SK-N-SH treated with all-trans-retinoic acid at 6 μM for 48 hours (cell line): ENCODE results near the gene DYNC2I2.

Source experiments
- ATAC-seq: fragments of 200-7000 bp; cut with Tn5 transposase; 3 replicates; pipeline ENCODE4 v1.9.1; 2020; ENCODE audit warnings: mild to moderate bottlenecking, moderate library complexity
- ARNTL ChIP-seq: fragments of 450-650 bp; formaldehyde crosslinking; IDR thresholded peaks from 2 replicates; pipeline ENCODE4 v1.5.0; 2020; ENCODE audit warnings: low read depth, mild to moderate bottlenecking, moderate library complexity, borderline replicate concordance
- BACH2 ChIP-seq: fragments of 250-450 bp; sonication (Bioruptor Pico); IDR thresholded peaks from 2 replicates; pipeline ENCODE4 v1.9.0; 2021; ENCODE audit warnings: mild to moderate bottlenecking, borderline replicate concordance
- ESRRG ChIP-seq: fragments of 250-450 bp; sonication (Bioruptor Pico); IDR thresholded peaks from 2 replicates; pipeline ENCODE4 v1.6.1; 2021; ENCODE audit warnings: mild to moderate bottlenecking
- GLIS3 ChIP-seq: fragments of 250-450 bp; sonication (Bioruptor Pico); IDR thresholded peaks from 2 replicates; pipeline ENCODE4 v1.5.0; 2020; ENCODE audit warnings: mild to moderate bottlenecking, moderate library complexity
- ISL1 ChIP-seq: fragments of 250-450 bp; sonication (Bioruptor Pico); IDR thresholded peaks from 2 replicates; pipeline ENCODE4 v2.1.2; 2022; ENCODE audit warnings: mild to moderate bottlenecking, moderate library complexity
- POU6F1 ChIP-seq: fragments of 250-450 bp; sonication (Bioruptor Pico); IDR thresholded peaks from 2 replicates; pipeline ENCODE4 v1.8.0; 2021; ENCODE audit warnings: low read depth, mild to moderate bottlenecking, moderate library complexity, borderline replicate concordance
- PPARA ChIP-seq: fragments of 250-450 bp; sonication (Bioruptor Pico); IDR thresholded peaks from 2 replicates; pipeline ENCODE4 v1.5.0; 2020; ENCODE audit warnings: mild to moderate bottlenecking, borderline replicate concordance
- RARB ChIP-seq: fragments of 250-450 bp; sonication (Bioruptor Pico); IDR thresholded peaks from 2 replicates; pipeline ENCODE4 v1.8.0; 2021; ENCODE audit warnings: mild to moderate bottlenecking, moderate library complexity
- TCF4 ChIP-seq: fragments of 250-450 bp; sonication (Bioruptor Pico); IDR thresholded peaks from 2 replicates; pipeline ENCODE4 v1.8.0; 2021; ENCODE audit warnings: mild to moderate bottlenecking, moderate library complexity, borderline replicate concordance
- TOX ChIP-seq: fragments of 250-450 bp; sonication (Bioruptor Pico); IDR thresholded peaks from 2 replicates; pipeline ENCODE4 v1.8.0; 2021; ENCODE audit warnings: mild to moderate bottlenecking, moderate library complexity, borderline replicate concordance
- ZC3H10 ChIP-seq: fragments of 250-450 bp; sonication (Bioruptor Pico); IDR thresholded peaks from 2 replicates; pipeline ENCODE4 v1.5.1; 2021; ENCODE audit warnings: mild to moderate bottlenecking, moderate library complexity
- ZFP3 ChIP-seq: fragments of 250-450 bp; sonication (Bioruptor Pico); IDR thresholded peaks from 2 replicates; pipeline ENCODE4 v1.5.0; 2020; ENCODE audit warnings: mild to moderate bottlenecking, moderate library complexity
- ZFP30 ChIP-seq: fragments of 450-650 bp; formaldehyde crosslinking; IDR thresholded peaks from 2 replicates; pipeline ENCODE4 v1.5.0; 2022; ENCODE audit warnings: mild to moderate bottlenecking, moderate library complexity
- ZNF565 ChIP-seq: fragments of 450-650 bp; formaldehyde crosslinking; conservative IDR thresholded peaks from 2 replicates; pipeline ENCODE4 v1.5.0; 2020; ENCODE audit warnings: low read depth, mild to moderate bottlenecking, moderate library complexity
- ZNF70 ChIP-seq: fragments of 450-650 bp; formaldehyde crosslinking; IDR thresholded peaks from 2 replicates; pipeline ENCODE4 v1.5.0; 2020; ENCODE audit warnings: mild to moderate bottlenecking, moderate library complexity
- TF ChIP-seq, protein P1 (sequence below): fragments of 250-450 bp; sonication (Bioruptor Pico); IDR thresholded peaks from 2 replicates; pipeline ENCODE4 v1.8.0; 2020; ENCODE audit warnings: mild to moderate bottlenecking, moderate library complexity, borderline replicate concordance
- TF ChIP-seq, protein P2 (sequence below): fragments of 250-450 bp; sonication (Bioruptor Pico); IDR thresholded peaks from 2 replicates; pipeline ENCODE4 v1.5.0; 2020; ENCODE audit warnings: mild to moderate bottlenecking, moderate library complexity

Gene DYNC2I2

DNA sequence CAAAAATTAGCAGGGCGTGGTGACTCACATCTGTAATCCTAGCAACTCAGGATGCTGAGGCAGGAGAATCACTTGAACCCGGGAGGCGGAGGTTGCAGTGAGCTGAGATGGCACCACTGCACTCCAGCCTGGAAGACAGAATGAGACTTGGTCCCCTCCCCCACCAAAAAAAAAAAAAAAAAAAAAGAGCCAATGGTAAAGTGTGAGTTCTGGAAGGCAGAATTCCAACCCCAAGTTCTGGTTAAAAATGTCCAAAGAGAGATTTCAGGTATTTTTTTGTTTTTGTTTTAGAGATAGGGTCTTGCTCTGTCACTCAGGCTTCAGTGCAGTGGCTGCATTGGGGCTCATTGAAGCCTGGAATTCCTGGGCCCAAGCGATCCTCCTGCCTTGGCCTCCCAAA lies 30.8 kb upstream of the DYNC2I2 start:
- no peak for ATAC-seq
- TF ChIP-seq RARB, result no peak
- no peak for TF ChIP-seq TOX (CRISPR knock-in tag)
- TF ChIP-seq, protein P1, sequence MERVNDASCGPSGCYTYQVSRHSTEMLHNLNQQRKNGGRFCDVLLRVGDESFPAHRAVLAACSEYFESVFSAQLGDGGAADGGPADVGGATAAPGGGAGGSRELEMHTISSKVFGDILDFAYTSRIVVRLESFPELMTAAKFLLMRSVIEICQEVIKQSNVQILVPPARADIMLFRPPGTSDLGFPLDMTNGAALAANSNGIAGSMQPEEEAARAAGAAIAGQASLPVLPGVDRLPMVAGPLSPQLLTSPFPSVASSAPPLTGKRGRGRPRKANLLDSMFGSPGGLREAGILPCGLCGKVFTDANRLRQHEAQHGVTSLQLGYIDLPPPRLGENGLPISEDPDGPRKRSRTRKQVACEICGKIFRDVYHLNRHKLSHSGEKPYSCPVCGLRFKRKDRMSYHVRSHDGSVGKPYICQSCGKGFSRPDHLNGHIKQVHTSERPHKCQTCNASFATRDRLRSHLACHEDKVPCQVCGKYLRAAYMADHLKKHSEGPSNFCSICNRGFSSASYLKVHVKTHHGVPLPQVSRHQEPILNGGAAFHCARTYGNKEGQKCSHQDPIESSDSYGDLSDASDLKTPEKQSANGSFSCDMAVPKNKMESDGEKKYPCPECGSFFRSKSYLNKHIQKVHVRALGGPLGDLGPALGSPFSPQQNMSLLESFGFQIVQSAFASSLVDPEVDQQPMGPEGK (CRISPR knock-in tag), result no peak
- no peak for TF ChIP-seq GLIS3 (CRISPR knock-in tag)
- no peak for TF ChIP-seq POU6F1 (CRISPR knock-in tag)
- TF ChIP-seq ISL1, result no peak
- no peak for TF ChIP-seq ZNF70 (CRISPR knock-in tag)
- no peak for TF ChIP-seq ARNTL (CRISPR knock-in tag)
- no peak for TF ChIP-seq ZNF565
- TF ChIP-seq PPARA (CRISPR knock-in tag), result no peak
- no peak for TF ChIP-seq ZFP3 (CRISPR knock-in tag)
- TF ChIP-seq ZC3H10 (CRISPR knock-in tag), result no peak
- TF ChIP-seq TCF4 (CRISPR knock-in tag), result no peak

DNA sequence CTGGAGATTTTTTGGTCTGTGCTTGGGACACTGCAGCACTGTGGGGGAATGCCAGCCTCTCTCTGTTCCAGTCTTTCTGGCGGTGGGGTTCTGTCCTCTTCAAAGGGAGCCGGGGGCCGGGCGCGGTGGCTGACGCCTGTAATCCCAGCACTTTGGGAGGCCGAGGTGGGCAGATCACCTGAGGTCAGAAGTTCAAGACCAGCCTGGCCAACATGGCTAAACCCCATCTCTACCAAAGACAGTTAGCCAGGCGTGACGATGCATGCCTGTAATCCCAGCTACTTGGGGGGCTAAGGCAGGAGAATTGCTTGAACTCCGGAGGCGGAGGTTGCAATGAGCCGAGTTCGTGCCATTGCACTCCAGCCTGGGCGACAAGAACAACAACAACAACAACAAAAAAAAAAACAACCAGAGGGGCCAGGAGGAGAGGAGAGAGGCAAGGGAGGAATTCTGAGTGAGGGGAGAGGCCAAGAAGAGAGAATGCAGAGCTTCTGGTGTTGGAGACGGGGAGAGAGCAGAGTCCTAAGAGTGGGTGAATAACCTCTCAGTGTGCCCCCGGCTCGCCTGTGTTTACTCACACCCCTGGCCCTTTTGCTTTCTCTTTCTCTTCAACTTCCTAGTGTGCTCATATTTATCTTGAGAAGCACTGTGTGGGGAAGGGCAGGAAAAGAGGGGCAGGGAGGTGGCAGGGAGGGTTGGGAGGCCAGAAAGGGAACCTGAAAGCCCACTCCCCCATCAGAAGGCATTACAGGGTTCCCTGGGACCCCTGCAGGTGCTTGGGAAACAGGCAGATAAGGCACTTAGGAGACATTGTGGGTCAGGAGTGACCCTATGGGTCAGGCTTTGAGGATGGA lies 29.2 kb upstream of the DYNC2I2 start:
- TF ChIP-seq, protein P1 (CRISPR knock-in tag), result no peak
- TF ChIP-seq ZFP30 (CRISPR knock-in tag) (no peak), ZNF565 (no peak)
- ATAC-seq, result no peak

DNA sequence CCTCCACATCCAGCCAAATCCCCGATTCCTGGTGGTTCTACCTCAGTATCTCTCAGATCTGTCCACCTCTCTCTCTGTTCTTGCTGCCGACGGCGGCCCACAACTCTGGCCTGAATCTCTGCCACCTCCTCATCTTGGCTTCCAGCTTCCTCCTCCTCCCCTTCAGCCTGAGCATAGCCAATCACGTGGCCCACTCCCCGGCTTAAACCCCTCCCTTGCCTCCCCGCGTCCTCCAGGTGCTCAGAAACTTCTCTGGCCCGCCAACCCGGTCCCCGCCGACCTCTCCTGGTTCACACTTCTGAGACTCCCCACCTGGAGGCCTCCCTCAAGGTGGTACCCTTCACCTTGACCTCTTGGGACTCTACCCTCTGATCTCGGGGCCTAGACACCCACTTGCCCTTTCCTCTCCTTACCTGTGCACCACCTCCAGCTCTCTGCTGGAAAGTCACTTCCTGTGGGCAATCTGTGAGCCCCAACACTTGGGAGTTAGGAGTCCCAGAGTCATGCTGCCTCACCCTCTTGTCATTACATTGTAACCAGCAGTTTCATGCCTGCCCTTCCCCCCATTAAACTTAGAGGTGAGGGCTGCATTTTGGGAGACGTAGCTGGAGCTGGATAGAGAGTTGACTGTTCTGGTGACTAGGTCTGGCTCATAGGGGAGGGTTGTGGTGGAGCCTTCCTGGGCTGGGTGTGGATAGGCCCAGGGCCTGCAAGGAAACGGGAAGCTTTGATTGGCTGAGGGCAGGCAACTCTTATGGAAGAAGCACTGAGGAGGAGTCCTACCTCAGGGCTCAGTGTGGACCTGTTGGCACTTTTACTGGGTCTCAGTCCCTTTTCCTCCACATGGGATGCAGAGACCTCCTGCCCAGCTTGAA lies 27.9 kb upstream of the DYNC2I2 start:
- TF ChIP-seq ZFP3 (CRISPR knock-in tag), result no peak
- no peak for TF ChIP-seq BACH2
- TF ChIP-seq ZNF70 (CRISPR knock-in tag), result no peak
- TF ChIP-seq, protein P1 (CRISPR knock-in tag), result no peak
- TF ChIP-seq, protein P2, sequence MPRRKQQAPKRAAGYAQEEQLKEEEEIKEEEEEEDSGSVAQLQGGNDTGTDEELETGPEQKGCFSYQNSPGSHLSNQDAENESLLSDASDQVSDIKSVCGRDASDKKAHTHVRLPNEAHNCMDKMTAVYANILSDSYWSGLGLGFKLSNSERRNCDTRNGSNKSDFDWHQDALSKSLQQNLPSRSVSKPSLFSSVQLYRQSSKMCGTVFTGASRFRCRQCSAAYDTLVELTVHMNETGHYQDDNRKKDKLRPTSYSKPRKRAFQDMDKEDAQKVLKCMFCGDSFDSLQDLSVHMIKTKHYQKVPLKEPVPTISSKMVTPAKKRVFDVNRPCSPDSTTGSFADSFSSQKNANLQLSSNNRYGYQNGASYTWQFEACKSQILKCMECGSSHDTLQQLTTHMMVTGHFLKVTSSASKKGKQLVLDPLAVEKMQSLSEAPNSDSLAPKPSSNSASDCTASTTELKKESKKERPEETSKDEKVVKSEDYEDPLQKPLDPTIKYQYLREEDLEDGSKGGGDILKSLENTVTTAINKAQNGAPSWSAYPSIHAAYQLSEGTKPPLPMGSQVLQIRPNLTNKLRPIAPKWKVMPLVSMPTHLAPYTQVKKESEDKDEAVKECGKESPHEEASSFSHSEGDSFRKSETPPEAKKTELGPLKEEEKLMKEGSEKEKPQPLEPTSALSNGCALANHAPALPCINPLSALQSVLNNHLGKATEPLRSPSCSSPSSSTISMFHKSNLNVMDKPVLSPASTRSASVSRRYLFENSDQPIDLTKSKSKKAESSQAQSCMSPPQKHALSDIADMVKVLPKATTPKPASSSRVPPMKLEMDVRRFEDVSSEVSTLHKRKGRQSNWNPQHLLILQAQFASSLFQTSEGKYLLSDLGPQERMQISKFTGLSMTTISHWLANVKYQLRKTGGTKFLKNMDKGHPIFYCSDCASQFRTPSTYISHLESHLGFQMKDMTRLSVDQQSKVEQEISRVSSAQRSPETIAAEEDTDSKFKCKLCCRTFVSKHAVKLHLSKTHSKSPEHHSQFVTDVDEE (CRISPR knock-in tag), result no peak
- no peak for TF ChIP-seq TCF4 (CRISPR knock-in tag)
- no peak for TF ChIP-seq ARNTL (CRISPR knock-in tag)
- TF ChIP-seq POU6F1 (CRISPR knock-in tag), result no peak
- no peak for TF ChIP-seq TOX (CRISPR knock-in tag)
- TF ChIP-seq ZFP30 (CRISPR knock-in tag), result no peak
- TF ChIP-seq ESRRG (CRISPR knock-in tag), result no peak
- TF ChIP-seq, all 23 proteins: peak for 0
- no peak for ATAC-seq
